K562 (cell line): ENCODE results near the gene LARP4B. TPM values are rescaled to one million over a fixed set of nuclear protein-coding genes. Genes with fewer than 3 reads are reported as not detected.
A peak's percentile ranks its signal among the peaks of the same experiment; 100 is the strongest.

ENCODE experiments used
- E2F6 ChIP-seq, 2 experiments: IDR thresholded peaks; 2 replicates each; pipeline ENCODE4 v1.6.1; 2011; ENCODE audit warnings: borderline replicate concordance in 1 of 2, control low read depth in 1 of 2, low read depth in 1 of 2, low read length in 1 of 2, mild to moderate bottlenecking in 1 of 2, mixed read lengths in 1 of 2, moderate library complexity in 1 of 2; ENCODE audit not compliant: insufficient read depth in 1 of 2, insufficient read length in 1 of 2, poor library complexity in 1 of 2, severe bottlenecking in 1 of 2; ENCODE audit errors: extremely low read depth in 1 of 2
- ID3 ChIP-seq, 2 experiments: fragments of 250-450 bp in 1 of 2; fragments of 450-650 bp in 1 of 2; sonication (Bioruptor Pico) in 1 of 2; IDR thresholded peaks; 2 replicates each; pipeline versions ENCODE4 v1.6.1 to v1.8.0; 2016 to 2021; ENCODE audit warnings: mild to moderate bottlenecking in 2 of 2, moderate library complexity in 2 of 2, missing compliant biosample characterization in 1 of 2, missing genetic modification characterization in 1 of 2
- MIER1 ChIP-seq: fragments of 450-650 bp; IDR thresholded peaks from 2 replicates; pipeline ENCODE4 v1.6.1; 2016; ENCODE audit warnings: antibody characterized with exemption, mild to moderate bottlenecking, low read depth
- MTA1 ChIP-seq: fragments of 450-650 bp; IDR thresholded peaks from 2 replicates; pipeline ENCODE4 v1.6.1; 2017; ENCODE audit warnings: borderline replicate concordance
- NFE2 ChIP-seq: IDR thresholded peaks from 2 replicates; pipeline ENCODE4 v1.6.1; 2014; ENCODE audit warnings: antibody characterized with exemption, low read depth
- PATZ1 ChIP-seq: fragments of 250-450 bp; sonication (Bioruptor Pico); IDR thresholded peaks from 2 replicates; pipeline ENCODE4 v1.5.0; 2020; ENCODE audit warnings: mild to moderate bottlenecking, borderline replicate concordance
- RUNX1 ChIP-seq: sonication (generic); IDR thresholded peaks from 2 replicates; pipeline ENCODE4 v1.6.1; 2016; ENCODE audit warnings: antibody characterized with exemption, low read depth
- TEAD4 ChIP-seq, 2 experiments: sonication (generic) in 1 of 2; formaldehyde crosslinking in 1 of 2; IDR thresholded peaks; 2 replicates each; pipeline versions ENCODE4 v1.6.1 to v1.8.0; 2012 to 2022; ENCODE audit warnings: borderline replicate concordance in 1 of 2, inconsistent platforms in 1 of 2, low read length in 1 of 2, mild to moderate bottlenecking in 1 of 2, missing genetic modification reagents in 1 of 2
- polyA plus RNA-seq, 8 experiments: library from polyadenylated mRNA; depleted of rRNA in 4 of 8; stranded (reverse) in 5 of 8; unstranded in 3 of 8; fragments of >200 nt; fragmentation: Nextera tagmentation in 2 of 8; fragmentation: Illumina TruSeq in 1 of 8; extraction: Ambion mirVana in 2 of 8; extraction: Trizol in 1 of 8; gene quantifications; 2 replicates each; pipeline versions ENCODE4 v1.2.1 to v1.2.3, GENCODE V29; 2011 to 2014; ENCODE audit warnings: inconsistent platforms in 1 of 8, missing spikeins in 1 of 8
- total RNA-seq, 7 experiments: library from RNA; depleted of rRNA in 6 of 7; stranded (reverse); fragments of >200 nt in 6 of 7; fragmentation: Illumina TruSeq in 2 of 7; extraction: Trizol in 2 of 7; gene quantifications; 2 replicates each; pipeline versions ENCODE4 v1.2.1 to v1.2.3, GENCODE V29; 2011 to 2021; ENCODE audit warnings: low replicate concordance in 1 of 7
- TF ChIP-seq, protein P1 (sequence below): sonication (generic); formaldehyde crosslinking; IDR thresholded peaks from 2 replicates; pipeline ENCODE4 v1.9.0; 2022; ENCODE audit warnings: mild to moderate bottlenecking, missing genetic modification reagents
- TF ChIP-seq, protein P2 (sequence below): fragments of 250-450 bp; sonication (Bioruptor Pico); IDR thresholded peaks from 2 replicates; pipeline ENCODE4 v1.4.0; 2020; ENCODE audit warnings: mild to moderate bottlenecking, moderate library complexity, borderline replicate concordance

LARP4B gene
- total and polyA plus RNA-seq, 9 of the 15 experiments (the other 6 are each of a cell fraction or from before 2014, with no cell fraction given): 11.8 to 130 (median 42.6) TPM

GRCh38 chr10:963186-963585 is 31.7 kb upstream of the LARP4B start (continued):
- TF ChIP-seq ID3 (CRISPR knock-in tag; IDR thresholded peaks at IDR 0.05): no peak
- TF ChIP-seq ID3 (tag; IDR thresholded peaks at IDR 0.05): no peak
- peak in 1 of 2 experiments; percentile 49 for TF ChIP-seq E2F6 (IDR thresholded peaks at IDR 0.05; ENCODE audit: borderline replicate concordance in 1 of 2, extremely low read depth in 1 of 2, insufficient read depth in 1 of 2, insufficient read length in 1 of 2, low read depth in 1 of 2, low read length in 1 of 2, poor library complexity in 1 of 2, severe bottlenecking in 1 of 2)
- no peak for TF ChIP-seq RUNX1
- no peak for TF ChIP-seq TEAD4 (IDR thresholded peaks at IDR 0.05; ENCODE audit: low read length)
- TF ChIP-seq TEAD4 (CRISPR knock-in tag; IDR thresholded peaks at IDR 0.05; ENCODE audit: borderline replicate concordance): no peak
- TF ChIP-seq, protein P1, sequence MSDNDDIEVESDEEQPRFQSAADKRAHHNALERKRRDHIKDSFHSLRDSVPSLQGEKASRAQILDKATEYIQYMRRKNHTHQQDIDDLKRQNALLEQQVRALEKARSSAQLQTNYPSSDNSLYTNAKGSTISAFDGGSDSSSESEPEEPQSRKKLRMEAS: peak; percentile 70; the same call in 1 of the 2 replicates
- TF ChIP-seq NFE2: no peak
- TF ChIP-seq MIER1: no peak
- TF ChIP-seq PATZ1 (CRISPR knock-in tag): no peak
- TF ChIP-seq, protein P2, sequence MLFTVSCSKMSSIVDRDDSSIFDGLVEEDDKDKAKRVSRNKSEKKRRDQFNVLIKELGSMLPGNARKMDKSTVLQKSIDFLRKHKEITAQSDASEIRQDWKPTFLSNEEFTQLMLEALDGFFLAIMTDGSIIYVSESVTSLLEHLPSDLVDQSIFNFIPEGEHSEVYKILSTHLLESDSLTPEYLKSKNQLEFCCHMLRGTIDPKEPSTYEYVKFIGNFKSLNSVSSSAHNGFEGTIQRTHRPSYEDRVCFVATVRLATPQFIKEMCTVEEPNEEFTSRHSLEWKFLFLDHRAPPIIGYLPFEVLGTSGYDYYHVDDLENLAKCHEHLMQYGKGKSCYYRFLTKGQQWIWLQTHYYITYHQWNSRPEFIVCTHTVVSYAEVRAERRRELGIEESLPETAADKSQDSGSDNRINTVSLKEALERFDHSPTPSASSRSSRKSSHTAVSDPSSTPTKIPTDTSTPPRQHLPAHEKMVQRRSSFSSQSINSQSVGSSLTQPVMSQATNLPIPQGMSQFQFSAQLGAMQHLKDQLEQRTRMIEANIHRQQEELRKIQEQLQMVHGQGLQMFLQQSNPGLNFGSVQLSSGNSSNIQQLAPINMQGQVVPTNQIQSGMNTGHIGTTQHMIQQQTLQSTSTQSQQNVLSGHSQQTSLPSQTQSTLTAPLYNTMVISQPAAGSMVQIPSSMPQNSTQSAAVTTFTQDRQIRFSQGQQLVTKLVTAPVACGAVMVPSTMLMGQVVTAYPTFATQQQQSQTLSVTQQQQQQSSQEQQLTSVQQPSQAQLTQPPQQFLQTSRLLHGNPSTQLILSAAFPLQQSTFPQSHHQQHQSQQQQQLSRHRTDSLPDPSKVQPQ (CRISPR knock-in tag): no peak
- no peak for TF ChIP-seq MTA1
